Ascending aorta (tissue), 2 donors: ENCODE measurements around the gene ABCA8. TPM values are rescaled to one million over a fixed set of nuclear protein-coding genes. Genes with fewer than 3 reads are reported as not detected.
"Not testable (repeated sequence)": the region's sequence is repeated elsewhere in the genome, so short reads cannot be mapped to it uniquely, and the experiment has no call there.

Experiments
- DNase-seq, 2 donors: peaks; one replicate each; pipeline ENCODE4 v3.0.0-alpha.2; 2019; ENCODE audit warnings: low spot score in 2 of 2
- H3K27ac ChIP-seq, 2 donors: fragments of 200-600 bp; sonication (generic); one replicate each; pipeline ENCODE4 v1.5.1; 2016 to 2017; ENCODE audit warnings: mild to moderate bottlenecking in 1 of 2
- H3K27me3 ChIP-seq: fragments of 200-600 bp; sonication (generic); one replicate; pipeline ENCODE4 v1.5.1; 2017
- H3K36me3 ChIP-seq, 2 donors: fragments of 200-600 bp; sonication (generic); one replicate each; pipeline ENCODE4 v1.5.1; 2016
- H3K4me1 ChIP-seq, 2 donors: fragments of 200-600 bp; sonication (generic); one replicate each; pipeline ENCODE4 v1.5.1; 2016 to 2017; ENCODE audit warnings: mild to moderate bottlenecking in 1 of 2
- H3K4me3 ChIP-seq, 2 donors: fragments of 200-600 bp; sonication (generic); one replicate each; pipeline ENCODE4 v1.5.1; 2016 to 2017; ENCODE audit warnings: mild to moderate bottlenecking in 1 of 2
- H3K9me3 ChIP-seq, 2 donors: fragments of 200-600 bp; sonication (generic); one replicate each; pipeline ENCODE4 v1.5.1; 2016
- intact Hi-C: fragments of 100-400 bp; cut with DNase I; formaldehyde crosslinking; loops from one replicate; pipeline ENCODE4 v1.15.1; 2023
- total RNA-seq: library from RNA; depleted of rRNA; stranded (reverse); fragments of >200 nt; gene quantifications from one replicate; pipeline ENCODE4 v1.1.0, GENCODE V29; 2016
- TF ChIP-seq, protein P1 (sequence below), 3 experiments: fragments of 200-600 bp in 2 of 3; fragments of 450-650 bp in 1 of 3; sonication (generic) in 2 of 3; IDR thresholded peaks; one replicate each; pipeline ENCODE4 v1.5.1; 2016 to 2019; ENCODE audit warnings: antibody characterized with exemption in 3 of 3, mild to moderate bottlenecking in 1 of 3, moderate library complexity in 1 of 3

Gene ABCA8
- total RNA-seq, 1 donor from 2014 or later: 69.6 TPM

DNA sequence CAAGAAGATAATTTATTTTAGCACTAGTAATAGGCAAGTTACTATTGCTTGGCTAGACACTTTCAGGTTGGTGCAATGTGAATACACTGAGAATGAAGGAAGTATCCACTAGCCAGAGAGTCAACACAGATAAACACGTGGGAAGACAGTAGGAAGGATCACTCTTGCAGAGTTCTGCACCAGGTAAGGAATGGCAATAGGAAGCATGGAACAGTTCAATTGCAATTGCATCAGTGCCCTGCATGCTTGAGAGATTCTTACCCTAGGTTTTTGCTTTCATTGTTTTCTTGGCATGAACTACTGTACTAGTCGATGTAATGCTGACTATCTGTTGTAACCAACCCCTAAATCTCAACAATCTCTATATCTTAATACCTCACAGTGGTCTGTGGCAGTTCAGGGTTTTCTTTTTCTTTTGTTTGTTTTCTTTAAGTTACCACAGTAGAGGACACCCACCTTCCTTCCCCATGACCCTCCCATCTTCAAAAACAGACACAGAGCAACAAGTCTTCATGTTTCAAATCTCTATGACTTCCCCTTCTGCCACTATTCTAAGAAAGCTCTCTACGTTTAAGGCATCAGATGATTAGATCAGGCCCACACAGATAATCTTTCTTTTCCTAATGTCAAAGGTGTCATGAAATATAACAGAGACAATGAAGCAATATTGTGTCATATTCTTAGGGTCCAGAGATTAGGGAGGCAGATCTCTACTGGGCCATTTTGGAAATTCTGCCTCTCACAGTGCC, 18.1 kb upstream of the ABCA8 start:
- no peak overlapping the region for H3K27ac ChIP-seq
- intact Hi-C loops: loop anchor here (10.0 kb wide), 1 partner anchor 262 kb away; no protein-coding TSS in a partner anchor
- no peaks in the 10 kb centered on the region for H3K4me1 ChIP-seq
- no peaks in the 10 kb centered on the region for H3K36me3 ChIP-seq
- no peak overlapping the region for H3K4me3 ChIP-seq
- TF ChIP-seq, protein P1, sequence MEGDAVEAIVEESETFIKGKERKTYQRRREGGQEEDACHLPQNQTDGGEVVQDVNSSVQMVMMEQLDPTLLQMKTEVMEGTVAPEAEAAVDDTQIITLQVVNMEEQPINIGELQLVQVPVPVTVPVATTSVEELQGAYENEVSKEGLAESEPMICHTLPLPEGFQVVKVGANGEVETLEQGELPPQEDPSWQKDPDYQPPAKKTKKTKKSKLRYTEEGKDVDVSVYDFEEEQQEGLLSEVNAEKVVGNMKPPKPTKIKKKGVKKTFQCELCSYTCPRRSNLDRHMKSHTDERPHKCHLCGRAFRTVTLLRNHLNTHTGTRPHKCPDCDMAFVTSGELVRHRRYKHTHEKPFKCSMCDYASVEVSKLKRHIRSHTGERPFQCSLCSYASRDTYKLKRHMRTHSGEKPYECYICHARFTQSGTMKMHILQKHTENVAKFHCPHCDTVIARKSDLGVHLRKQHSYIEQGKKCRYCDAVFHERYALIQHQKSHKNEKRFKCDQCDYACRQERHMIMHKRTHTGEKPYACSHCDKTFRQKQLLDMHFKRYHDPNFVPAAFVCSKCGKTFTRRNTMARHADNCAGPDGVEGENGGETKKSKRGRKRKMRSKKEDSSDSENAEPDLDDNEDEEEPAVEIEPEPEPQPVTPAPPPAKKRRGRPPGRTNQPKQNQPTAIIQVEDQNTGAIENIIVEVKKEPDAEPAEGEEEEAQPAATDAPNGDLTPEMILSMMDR (IDR thresholded peaks at IDR 0.05): no peak
- DNase-seq: no peak
- no peaks in the 10 kb centered on the region for H3K9me3 ChIP-seq
- H3K27me3 ChIP-seq: no peaks in the 10 kb centered on the region

DNA sequence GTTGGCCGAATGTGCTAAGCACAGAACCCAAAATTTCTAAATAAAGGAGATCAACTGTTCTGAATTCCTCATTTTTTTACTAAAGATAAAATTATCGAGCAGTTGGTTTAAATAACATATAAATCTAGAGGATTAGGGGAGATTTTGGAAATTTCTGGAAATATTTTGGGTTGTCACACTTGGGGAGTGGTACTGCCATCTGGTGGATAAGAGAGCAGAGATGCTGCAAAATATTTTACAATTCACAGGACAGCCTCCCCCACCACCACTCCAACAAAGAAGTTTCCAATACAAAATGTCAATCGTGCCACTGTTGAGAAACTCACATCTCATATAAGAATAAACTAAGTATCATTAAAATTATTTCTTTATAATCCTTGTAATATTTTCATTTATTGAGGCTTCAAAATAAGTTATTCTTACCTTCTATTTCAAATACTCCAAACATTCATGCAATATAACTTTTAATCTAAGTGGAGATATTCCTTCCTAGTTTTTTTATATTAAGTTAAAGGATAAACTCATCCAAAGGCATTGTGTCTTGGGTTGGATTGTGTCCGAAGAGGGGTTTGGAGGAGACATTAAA, 17.0 kb upstream of the ABCA8 start:
- no peak overlapping the region for H3K27ac ChIP-seq
- H3K4me3 ChIP-seq: no peak overlapping the region
- no peaks in the 10 kb centered on the region for H3K36me3 ChIP-seq
- H3K27me3 ChIP-seq: no peaks in the 10 kb centered on the region
- H3K9me3 ChIP-seq: no peaks in the 10 kb centered on the region
- no peaks in the 10 kb centered on the region for H3K4me1 ChIP-seq
- no peak for DNase-seq
- intact Hi-C loops: loop anchor here (10.0 kb wide), 1 partner anchor 263 kb away; no protein-coding TSS in a partner anchor
- TF ChIP-seq, protein P1 (IDR thresholded peaks at IDR 0.05): peak; percentile 10 to 53 (median 40)

DNA sequence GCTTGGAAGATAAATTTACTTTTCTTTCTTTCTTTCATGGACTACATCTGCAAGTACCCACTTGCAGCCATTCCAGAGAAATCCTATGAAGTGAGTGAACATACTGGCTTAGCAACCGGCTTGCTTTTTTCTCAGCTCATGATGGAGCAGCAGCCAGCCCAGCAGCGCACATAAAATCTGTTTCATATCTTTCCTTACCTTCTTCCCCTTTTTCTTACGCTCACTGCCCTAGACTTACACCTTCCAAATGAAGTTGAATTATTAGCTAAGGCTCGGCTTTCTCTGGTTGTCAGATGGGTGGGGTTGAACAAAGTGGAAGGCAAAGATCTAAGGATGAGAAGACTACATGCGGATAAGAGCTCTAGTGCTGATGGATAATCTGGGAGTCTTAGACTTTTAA, 13.9 kb upstream of the ABCA8 start:
- Histone ChIP-seq H3K4me1 (no peaks in the 10 kb centered on the region), H3K27me3 (no peaks in the 10 kb centered on the region), H3K36me3 (no peaks in the 10 kb centered on the region), H3K4me3 (no peak overlapping the region), H3K27ac (no peak overlapping the region), H3K9me3 (no peaks in the 10 kb centered on the region)
- DNase-seq: no peak
- intact Hi-C loops: no loop called here
- TF ChIP-seq, protein P1 (IDR thresholded peaks at IDR 0.05): no peak

DNA sequence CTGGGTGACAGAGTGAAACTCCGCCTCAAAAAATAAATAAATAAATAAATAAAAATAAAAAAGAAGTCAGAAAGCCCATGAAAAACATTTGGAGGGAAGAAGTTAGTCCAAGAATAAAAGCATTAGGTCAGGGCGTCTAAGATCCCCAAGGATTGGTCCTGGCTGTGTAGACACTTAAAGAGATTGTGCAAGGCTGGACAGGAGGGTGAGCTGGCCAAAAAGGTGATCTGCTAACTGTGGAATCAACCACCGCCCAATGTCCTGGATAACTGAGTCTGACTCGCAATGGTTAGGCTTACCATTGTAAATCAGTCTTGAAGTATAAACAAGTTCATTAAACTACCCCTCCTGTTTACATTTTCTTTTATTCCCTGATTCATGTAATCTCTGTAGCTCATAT, 8.8 kb upstream of the ABCA8 start:
- no peak overlapping the region for H3K4me3 ChIP-seq
- DNase-seq: no peak
- H3K4me1 ChIP-seq: no peaks in the 10 kb centered on the region
- TF ChIP-seq, protein P1 (IDR thresholded peaks at IDR 0.05): no peak
- H3K36me3 ChIP-seq: no peaks in the 10 kb centered on the region
- no peak overlapping the region for H3K27ac ChIP-seq
- no peaks in the 10 kb centered on the region for H3K27me3 ChIP-seq
- no peaks in the 10 kb centered on the region for H3K9me3 ChIP-seq
- intact Hi-C loops: no loop called here

DNA sequence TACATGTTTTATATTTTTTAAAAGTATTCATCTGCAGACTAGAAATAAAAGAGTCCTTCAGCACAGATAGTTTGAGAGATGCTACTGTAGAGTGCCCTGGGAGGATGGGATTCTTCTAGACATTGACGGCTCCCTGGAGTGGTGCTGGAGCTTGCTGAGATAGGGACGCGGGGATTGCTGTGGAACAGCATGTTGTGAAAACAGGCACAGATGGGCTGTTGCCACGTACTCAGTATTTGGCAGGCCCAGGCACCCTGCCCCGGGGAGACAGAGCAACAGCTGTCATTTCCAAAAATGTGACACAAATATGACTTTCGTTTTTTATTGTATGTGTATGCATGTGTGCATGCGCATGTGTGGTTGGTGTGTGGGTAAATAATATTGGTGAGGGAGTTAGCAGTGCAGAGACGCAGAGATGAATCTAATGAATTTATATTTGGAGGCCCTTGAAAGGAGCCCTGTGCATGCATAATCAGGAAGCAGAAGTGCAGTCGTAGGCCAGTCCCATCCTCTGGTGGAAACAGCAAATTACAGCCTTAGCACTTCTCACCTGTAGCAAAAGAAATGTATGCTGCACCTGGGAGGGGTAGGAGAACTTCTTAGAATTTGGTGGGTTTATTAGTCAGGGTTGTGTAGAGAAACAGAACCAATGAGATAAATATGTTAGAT, 6.2 kb upstream of the ABCA8 start:
- intact Hi-C loops: no loop called here
- no peak overlapping the region for H3K4me3 ChIP-seq
- TF ChIP-seq, protein P1 (IDR thresholded peaks at IDR 0.05): no peak
- no peaks in the 10 kb centered on the region for H3K27me3 ChIP-seq
- H3K36me3 ChIP-seq: no peaks in the 10 kb centered on the region
- no peak overlapping the region for H3K27ac ChIP-seq
- no peaks in the 10 kb centered on the region for H3K4me1 ChIP-seq
- H3K9me3 ChIP-seq: no peaks in the 10 kb centered on the region
- no peak for DNase-seq

DNA sequence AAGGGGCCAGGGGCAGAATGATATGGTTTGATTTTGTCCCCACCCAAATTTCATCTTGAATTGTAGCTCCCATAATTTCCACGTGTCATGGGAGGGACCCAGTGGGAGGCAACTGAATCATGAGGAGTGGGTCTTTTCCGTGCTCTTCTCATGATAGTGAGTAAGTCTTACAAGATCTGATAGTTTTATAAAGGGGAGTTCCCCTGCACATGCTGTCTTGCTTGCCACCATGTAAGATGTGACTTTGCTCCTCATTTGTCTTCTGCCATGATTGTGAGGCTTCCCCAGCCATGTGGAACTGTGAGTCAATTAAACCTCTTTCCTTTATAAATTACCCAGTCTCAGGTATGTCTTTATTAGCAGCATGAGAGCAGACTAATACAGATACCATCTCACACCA, 3.9 kb upstream of the ABCA8 start:
- intact Hi-C loops, H3K27me3 ChIP-seq, H3K4me3 ChIP-seq, DNase-seq, H3K4me1 ChIP-seq, H3K9me3 ChIP-seq, H3K36me3 ChIP-seq, H3K27ac ChIP-seq: not testable (repeated sequence)
